ENCODE data around the gene ESYT1.
A peak's percentile ranks its signal among the peaks of the same experiment; 100 is the strongest.

ESYT1 gene

GRCh38 chr12:56127888-56128669 is at the start of gene ESYT1:
TSS of gene ESYT1 (plus strand) at chr12:56128267. CDS start at chr12:56128320, 53 bp downstream.
- DNase-seq (ENCODE audit: low read depth) = peak; percentile 95

GRCh38 chr12:56078427-56078826 is 49.6 kb upstream of the ESYT1 start:
- DNase-seq (ENCODE audit: low read depth) = no peak

GRCh38 chr12:56078931-56079722 is 48.9 kb upstream of the ESYT1 start:
- DNase-seq (ENCODE audit: low read depth) = peak; percentile 31

- peak; percentile 59 for DNase-seq (ENCODE audit: low read depth)
Measured at GRCh38 chr12:56079723-56080555, 48.1 kb upstream of the ESYT1 start, which contains the start of gene ERBB3. TSS of gene ERBB3 (plus strand) at chr12:56080165. CDS start at chr12:56080301, 136 bp downstream.

- DNase-seq (ENCODE audit: low read depth) = no peak
Measured at GRCh38 chr12:56080556-56081138, 47.4 kb upstream of the ESYT1 start.

- no peak for DNase-seq (ENCODE audit: low read depth)
Measured at GRCh38 chr12:56081393-56082347, 46.4 kb upstream of the ESYT1 start.

GRCh38 chr12:56082382-56082781 is 45.7 kb upstream of the ESYT1 start:
- no peak for DNase-seq (ENCODE audit: low read depth)

GRCh38 chr12:56082967-56083366 is 45.1 kb upstream of the ESYT1 start:
- DNase-seq (ENCODE audit: low read depth) = no peak

- DNase-seq (ENCODE audit: low read depth) = no peak
Measured at GRCh38 chr12:56084958-56085543, 43.0 kb upstream of the ESYT1 start.

- DNase-seq (ENCODE audit: low read depth) = no peak
Measured at GRCh38 chr12:56086096-56086495, 42.0 kb upstream of the ESYT1 start.

GRCh38 chr12:56086608-56087007 is 41.5 kb upstream of the ESYT1 start:
- no peak for DNase-seq (ENCODE audit: low read depth)

GRCh38 chr12:56087220-56087619 is 40.8 kb upstream of the ESYT1 start:
- DNase-seq (ENCODE audit: low read depth) = no peak

- no peak for DNase-seq (ENCODE audit: low read depth)
Measured at GRCh38 chr12:56097738-56098137, 30.3 kb upstream of the ESYT1 start.

- no peak for DNase-seq (ENCODE audit: low read depth)
Measured at GRCh38 chr12:56098592-56098991, 29.5 kb upstream of the ESYT1 start.

- no peak for DNase-seq (ENCODE audit: low read depth)
Measured at GRCh38 chr12:56099787-56100186, 28.3 kb upstream of the ESYT1 start.

GRCh38 chr12:56101045-56101444 is 27.0 kb upstream of the ESYT1 start:
- DNase-seq (ENCODE audit: low read depth) = no peak

GRCh38 chr12:56102683-56103065 is 25.4 kb upstream of the ESYT1 start:
- DNase-seq (ENCODE audit: low read depth) = no peak

- no peak for DNase-seq (ENCODE audit: low read depth)
Measured at GRCh38 chr12:56103066-56103711, 24.9 kb upstream of the ESYT1 start.

GRCh38 chr12:56103823-56104108 is 24.3 kb upstream of the ESYT1 start:
- no peak for DNase-seq (ENCODE audit: low read depth)

Measured in activated T-helper 1 cell treated with Interleukin-2 at 50 U/mL for 16 hours (primary cell).